Thymus (tissue), 11 donors: ENCODE results near the gene PEX5L. TPM values are rescaled to one million over a fixed set of nuclear protein-coding genes. Genes with fewer than 3 reads are reported as not detected.

Experiments used
- DNase-seq, 9 donors: peaks; one replicate each; pipeline ENCODE4 v3.0.0-alpha.2; 2013; ENCODE audit warnings: low spot score in 9 of 9, low read depth in 6 of 9, missing footprints in 1 of 9
- H3K27ac ChIP-seq, 2 donors: one replicate each; pipeline ENCODE4 v1.5.1; 2013; ENCODE audit warnings: control low read depth in 1 of 2, low read depth in 1 of 2, low read length in 1 of 2, mild to moderate bottlenecking in 1 of 2, moderate library complexity in 1 of 2
- H3K27me3 ChIP-seq, 2 donors: one replicate each; pipeline ENCODE4 v1.5.1; 2013; ENCODE audit warnings: low read length in 1 of 2; ENCODE audit not compliant: control insufficient read depth in 2 of 2, insufficient read depth in 1 of 2
- H3K36me3 ChIP-seq, 2 donors: one replicate each; pipeline ENCODE4 v1.5.1; 2013; ENCODE audit warnings: low read length in 1 of 2, mild to moderate bottlenecking in 1 of 2, moderate library complexity in 1 of 2; ENCODE audit not compliant: control insufficient read depth in 2 of 2, insufficient read depth in 2 of 2
- H3K4me1 ChIP-seq, 2 donors: one replicate each; pipeline ENCODE4 v1.5.1; 2013; ENCODE audit warnings: low read length in 2 of 2; ENCODE audit not compliant: control insufficient read depth in 2 of 2, insufficient read depth in 2 of 2
- H3K4me3 ChIP-seq, 2 donors: one replicate each; pipeline ENCODE4 v1.5.1; 2013; ENCODE audit warnings: low read length in 2 of 2, control low read depth in 1 of 2, mild to moderate bottlenecking in 1 of 2
- H3K9me3 ChIP-seq, 2 donors: one replicate each; pipeline ENCODE4 v1.5.1; 2013; ENCODE audit warnings: low read length in 1 of 2, mild to moderate bottlenecking in 1 of 2; ENCODE audit not compliant: control insufficient read depth in 2 of 2, insufficient read depth in 1 of 2
- WGBS: extraction: QIAGEN DNeasy Blood & Tissue Kit; methylation state at CpG from one replicate; pipeline ENCODE4 v1.1.7; 2013; 5-methylcytosine and 5-hydroxymethylcytosine counted together
- polyA plus RNA-seq: library from polyadenylated mRNA; stranded (reverse); fragments of 200-250 nt; gene quantifications from one replicate; pipeline ENCODE4 v1.2.3, GENCODE V29; 2013
- total RNA-seq: library from RNA; stranded (reverse); fragments of 120-200 nt; gene quantifications from one replicate; pipeline ENCODE4 v1.2.4, GENCODE V29; 2013
- donor health status: healthy.

PEX5L gene
- total and polyA plus RNA-seq, 2 donors = 0.27 to 1.9 TPM

DNA sequence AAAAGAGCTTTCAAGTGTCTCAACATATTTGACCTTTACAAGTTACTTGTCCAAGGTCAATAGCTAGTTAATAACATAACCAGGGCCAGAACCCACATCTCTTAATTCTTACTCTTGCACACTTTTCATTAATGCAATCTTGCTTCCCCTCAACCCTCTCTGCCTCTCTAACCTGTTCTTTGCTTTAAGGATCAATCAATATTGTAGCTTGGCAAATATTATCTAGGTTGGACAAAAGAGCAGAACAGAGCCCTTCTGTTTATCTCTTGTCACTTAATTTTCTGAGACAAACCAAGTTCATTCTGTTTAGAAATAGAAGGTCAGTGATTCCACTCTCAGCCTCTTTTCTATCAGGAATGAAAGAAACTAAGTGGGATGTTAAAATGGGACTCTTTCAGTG lies 203.4 kb downstream of the PEX5L start:
- Histone ChIP-seq H3K4me1 (no peaks in the 10 kb centered on the region), H3K9me3 (no peaks in the 10 kb centered on the region), H3K36me3 (no peaks in the 10 kb centered on the region), H3K27me3 (no peaks in the 10 kb centered on the region), H3K27ac (no peak overlapping the region), H3K4me3 (no peak overlapping the region)
- DNase-seq = no peak

DNA sequence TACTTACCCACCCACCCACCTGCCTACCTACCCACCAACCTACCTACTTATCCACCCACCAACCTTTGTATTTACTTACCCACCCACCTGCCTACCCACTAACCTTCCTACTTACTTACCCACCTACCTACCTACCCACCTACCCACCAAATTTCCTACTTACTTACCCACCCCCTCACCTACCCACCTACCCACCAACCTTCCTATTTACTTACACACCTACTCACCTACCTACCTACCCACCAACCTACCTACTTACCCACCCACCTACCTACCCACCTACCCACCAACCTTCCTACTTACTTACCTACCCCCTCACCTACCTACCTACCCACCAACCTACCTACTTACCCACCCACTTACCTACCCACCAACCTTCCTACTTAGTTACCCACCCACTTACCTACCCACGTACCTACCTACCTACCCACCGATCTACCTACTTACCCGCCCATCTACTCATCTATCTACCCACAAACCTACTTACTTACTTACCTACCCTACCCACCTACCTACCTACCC lies 204.3 kb downstream of the PEX5L start:
- Histone ChIP-seq H3K4me1 (no peaks in the 10 kb centered on the region), H3K27me3 (no peaks in the 10 kb centered on the region), H3K9me3 (no peaks in the 10 kb centered on the region), H3K27ac (no peak overlapping the region), H3K4me3 (no peak overlapping the region), H3K36me3 (no peaks in the 10 kb centered on the region)
- DNase-seq = no peak
- WGBS = 99% methylated on average over 3 of the region's 3 CpGs

DNA sequence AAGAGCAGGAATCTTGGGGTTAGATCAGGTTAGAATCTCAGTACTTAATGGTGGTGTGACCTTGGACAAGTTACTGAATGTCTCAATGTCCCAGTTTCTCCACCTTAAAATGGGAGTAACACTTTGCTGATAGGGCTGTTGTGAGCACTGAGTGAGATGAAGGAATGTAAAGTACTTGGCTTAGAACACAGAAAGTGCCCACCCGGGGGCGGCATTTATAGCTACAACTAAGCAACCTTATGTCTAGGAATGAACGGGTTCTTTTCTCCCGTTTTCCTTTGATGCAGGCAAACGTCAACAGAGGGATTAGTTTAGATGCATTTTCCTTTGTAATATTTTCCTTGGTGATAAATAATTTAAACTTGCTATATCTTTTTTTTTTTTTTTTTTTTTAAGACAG lies 207.3 kb downstream of the PEX5L start:
- H3K36me3 ChIP-seq = no peaks in the 10 kb centered on the region
- 86% methylated on average over 5 of the region's 5 CpGs for WGBS
- H3K9me3 ChIP-seq = no peaks in the 10 kb centered on the region
- no peaks in the 10 kb centered on the region for H3K27me3 ChIP-seq
- no peaks in the 10 kb centered on the region for H3K4me1 ChIP-seq
- H3K27ac ChIP-seq = no peak overlapping the region
- DNase-seq = no peak
- H3K4me3 ChIP-seq = no peak overlapping the region

DNA sequence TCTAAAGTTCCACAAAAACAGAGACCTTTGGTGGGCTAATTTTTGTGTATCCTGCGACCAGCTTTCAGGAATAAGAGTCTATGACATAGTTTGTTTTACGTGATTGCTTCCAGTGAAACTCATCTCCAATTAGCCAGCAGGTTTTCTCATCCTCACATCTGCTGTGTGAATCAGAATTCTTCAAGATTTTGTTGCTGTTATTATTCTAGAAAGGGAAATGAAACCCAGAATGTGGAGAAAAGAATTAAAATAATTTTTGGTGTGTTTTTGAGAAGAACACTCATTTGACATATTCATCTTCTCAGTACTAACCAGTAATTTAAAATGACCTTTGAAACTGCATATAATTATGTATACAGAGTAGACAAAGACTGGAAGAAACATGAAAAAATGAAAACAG lies 208.0 kb downstream of the PEX5L start:
- no peaks in the 10 kb centered on the region for H3K9me3 ChIP-seq
- WGBS = 95% methylated on average over 2 of the region's 2 CpGs
- H3K27me3 ChIP-seq = no peaks in the 10 kb centered on the region

DNA sequence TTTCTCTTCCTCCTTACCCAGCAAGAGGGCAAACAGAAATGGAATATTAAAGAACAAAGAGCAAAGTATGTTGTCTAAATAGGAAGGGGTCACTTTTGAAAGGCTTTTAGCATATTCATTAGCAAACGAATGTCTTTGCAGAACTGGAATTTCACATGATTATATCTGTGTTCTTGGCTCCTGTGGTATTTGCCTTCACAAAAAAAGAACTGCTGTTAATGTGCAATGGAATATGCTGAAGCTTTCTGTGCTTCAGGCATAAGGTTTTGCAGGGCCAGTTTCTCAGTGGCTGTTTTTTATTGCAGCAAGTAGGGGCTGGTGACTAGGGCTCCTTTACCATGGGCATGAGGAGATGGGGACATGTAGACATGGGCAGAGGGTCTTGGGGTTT lies 210.5 kb downstream of the PEX5L start:
- 26% methylated on average over 1 of the region's 1 CpG for WGBS
- Histone ChIP-seq H3K4me1 (no peaks in the 10 kb centered on the region), H3K9me3 (no peaks in the 10 kb centered on the region), H3K36me3 (no peaks in the 10 kb centered on the region), H3K27ac (no peak overlapping the region), H3K27me3 (no peaks in the 10 kb centered on the region), H3K4me3 (no peak overlapping the region)
- DNase-seq = no peak

More for the DNA sequence above, 208.0 kb downstream of the PEX5L start:
- Histone ChIP-seq H3K27ac (no peak overlapping the region), H3K36me3 (no peaks in the 10 kb centered on the region), H3K4me1 (no peaks in the 10 kb centered on the region), H3K4me3 (no peak overlapping the region)
- DNase-seq = no peak

DNA sequence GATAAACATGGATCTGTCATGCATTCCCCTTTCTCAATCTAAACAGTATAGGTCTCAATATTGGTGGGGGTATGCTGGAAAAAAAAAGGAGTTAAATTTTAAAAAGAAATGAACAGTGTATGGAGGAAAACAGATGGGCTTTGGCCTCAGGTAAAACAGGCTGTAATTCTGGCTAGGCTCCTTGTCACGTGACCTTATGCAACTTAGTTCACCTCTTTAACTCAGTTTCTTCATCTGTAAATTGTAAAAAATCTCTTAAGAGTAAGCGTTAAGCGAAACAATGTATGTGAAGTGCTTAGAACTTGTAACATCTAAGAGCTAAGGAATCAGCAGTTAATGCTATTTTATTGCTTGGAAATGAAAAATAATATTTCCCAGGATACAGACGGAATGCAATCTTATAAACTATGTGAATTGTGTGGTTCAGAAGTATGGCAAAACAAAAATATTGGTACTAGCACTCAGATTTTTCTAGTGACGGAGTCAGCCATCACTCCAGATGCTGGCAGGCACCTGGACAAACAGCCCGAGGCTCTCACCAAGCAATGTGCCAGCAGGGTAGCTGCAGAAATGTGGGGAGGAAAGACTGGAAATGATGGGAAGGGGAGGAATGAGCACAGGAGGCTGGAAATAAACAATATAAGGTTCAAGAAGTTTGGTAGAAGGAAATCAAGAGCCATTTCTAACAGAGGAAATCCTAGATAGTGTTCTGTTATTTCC lies 211.1 kb downstream of the PEX5L start:
- DNase-seq = no peak
- Histone ChIP-seq H3K36me3 (no peaks in the 10 kb centered on the region), H3K9me3 (no peaks in the 10 kb centered on the region), H3K4me3 (no peak overlapping the region), H3K4me1 (no peaks in the 10 kb centered on the region), H3K27ac (no peak overlapping the region), H3K27me3 (no peaks in the 10 kb centered on the region)
- WGBS = 92% methylated on average over 6 of the region's 6 CpGs

DNA sequence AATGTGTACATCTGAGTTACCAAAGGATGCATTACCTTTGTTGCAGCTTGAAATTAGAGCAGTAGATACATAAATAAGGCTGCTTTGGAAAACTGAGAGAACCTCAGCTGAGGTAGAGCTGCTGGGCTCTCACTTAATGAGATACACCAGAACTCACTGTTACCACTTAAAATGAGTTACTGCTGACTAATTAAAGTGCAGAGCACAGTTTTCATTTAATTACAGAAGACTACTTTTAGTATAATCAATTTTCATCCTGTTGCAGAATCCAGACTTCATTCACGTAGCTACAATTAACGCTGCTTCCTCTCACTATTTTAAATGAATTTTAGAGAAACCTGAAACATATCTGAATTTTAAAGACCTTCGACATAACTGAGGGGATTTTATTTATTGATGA lies 214.4 kb downstream of the PEX5L start:
- Histone ChIP-seq H3K4me3 (no peak overlapping the region), H3K9me3 (no peaks in the 10 kb centered on the region), H3K4me1 (no peaks in the 10 kb centered on the region), H3K27me3 (no peaks in the 10 kb centered on the region), H3K27ac (no peak overlapping the region), H3K36me3 (no peaks in the 10 kb centered on the region)
- no peak for DNase-seq
- 97% methylated on average over 3 of the region's 3 CpGs for WGBS

DNA sequence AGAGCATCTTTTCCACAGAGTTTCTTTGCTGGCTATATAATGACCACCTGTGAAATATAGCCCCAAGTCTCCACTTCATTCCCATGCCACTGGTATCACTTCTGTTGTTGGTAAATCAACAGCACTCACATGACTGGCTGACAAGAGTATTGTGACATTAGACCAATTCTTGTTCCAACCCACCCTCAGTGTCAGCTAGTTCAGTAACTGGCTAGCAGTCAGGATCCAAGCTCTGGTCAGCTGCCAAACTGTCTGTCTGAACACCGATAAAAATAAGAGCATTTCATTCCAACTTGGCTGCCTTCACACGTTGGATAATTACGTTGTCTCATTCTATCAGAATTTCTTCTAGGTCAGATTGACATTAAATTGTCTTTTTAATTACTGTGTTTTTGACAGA lies 217.4 kb downstream of the PEX5L start:
- 94% methylated on average over 3 of the region's 3 CpGs for WGBS
- no peak for DNase-seq
- H3K36me3 ChIP-seq = no peaks in the 10 kb centered on the region
- H3K9me3 ChIP-seq = no peaks in the 10 kb centered on the region
- H3K27me3 ChIP-seq = no peaks in the 10 kb centered on the region
- H3K27ac ChIP-seq = no peak overlapping the region
- no peaks in the 10 kb centered on the region for H3K4me1 ChIP-seq
- H3K4me3 ChIP-seq = no peak overlapping the region

DNA sequence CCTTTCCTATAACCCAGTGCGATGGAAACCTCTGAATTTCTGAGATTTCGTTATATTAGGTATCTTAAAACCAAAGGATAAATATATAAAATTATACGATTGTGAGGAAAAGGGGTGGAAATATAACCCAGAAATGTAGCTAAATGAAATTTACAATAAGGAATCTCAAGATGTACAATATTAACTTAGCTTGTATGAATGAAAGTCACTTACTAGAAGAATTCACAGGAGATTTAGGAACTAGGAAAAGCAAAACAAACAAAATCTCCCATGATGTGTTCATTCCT lies 224.7 kb downstream of the PEX5L start:
- Histone ChIP-seq H3K4me1 (no peaks in the 10 kb centered on the region), H3K36me3 (no peaks in the 10 kb centered on the region), H3K9me3 (no peaks in the 10 kb centered on the region), H3K4me3 (no peak overlapping the region), H3K27ac (no peak overlapping the region), H3K27me3 (no peaks in the 10 kb centered on the region)
- DNase-seq = no peak
- WGBS = 87% methylated on average over 3 of the region's 3 CpGs
